GM18858 (cell line): ENCODE measurements around the gene PTGER1.

ENCODE experiments used
- ATAC-seq: cut with Tn5 transposase; IDR thresholded peaks from one replicate; pipeline ENCODE4 v1.9.1; 2021; ENCODE audit not compliant: unreplicated experiment

PTGER1 gene

GRCh38 chr19:14502334-14503092, 27.4 kb upstream of the PTGER1 start:
- ATAC-seq, result no peak

GRCh38 chr19:14497228-14497921, 22.2 kb upstream of the PTGER1 start:
- ATAC-seq, result no peak

- ATAC-seq, result no peak
Measured at GRCh38 chr19:14496834-14497227, 21.7 kb upstream of the PTGER1 start.

GRCh38 chr19:14496029-14496833, 21.1 kb upstream of the PTGER1 start, which contains the start of gene GIPC1:
TSS of gene GIPC1 (minus strand) at chr19:14496127. CDS start at chr19:14482976, 13,151 bp downstream.
- no peak for ATAC-seq

- ATAC-seq, result no peak
Measured at GRCh38 chr19:14495672-14496028, 20.5 kb upstream of the PTGER1 start.

GRCh38 chr19:14494910-14495671, 19.9 kb upstream of the PTGER1 start:
- ATAC-seq, result no peak

- ATAC-seq, result no peak
Measured at GRCh38 chr19:14494411-14494810, 19.3 kb upstream of the PTGER1 start.

- ATAC-seq, result no peak
Measured at GRCh38 chr19:14492756-14493337, 17.7 kb upstream of the PTGER1 start.

- ATAC-seq, result no peak
Measured at GRCh38 chr19:14487370-14488125, 12.4 kb upstream of the PTGER1 start.

- ATAC-seq, result no peak
Measured at GRCh38 chr19:14482172-14482941, 7.2 kb upstream of the PTGER1 start.

GRCh38 chr19:14480700-14481079, 5.5 kb upstream of the PTGER1 start:
- ATAC-seq, result no peak

- ATAC-seq, result no peak
Measured at GRCh38 chr19:14479975-14480699, 5.0 kb upstream of the PTGER1 start.

- ATAC-seq, result no peak
Measured at GRCh38 chr19:14479309-14479974, 4.3 kb upstream of the PTGER1 start.

- no peak for ATAC-seq
Measured at GRCh38 chr19:14478113-14478545, 3.0 kb upstream of the PTGER1 start.

- no peak for ATAC-seq
Measured at GRCh38 chr19:14477418-14478112, 2.4 kb upstream of the PTGER1 start.

- no peak for ATAC-seq
Measured at GRCh38 chr19:14476673-14477401, 1.7 kb upstream of the PTGER1 start.

GRCh38 chr19:14476327-14476672, 1.1 kb upstream of the PTGER1 start:
- ATAC-seq, result no peak
